Stimulated activated memory B cell treated with anti-CD40 and anti-IgM and Interleukin-4, amounts not matched to agents 10 μg/mL and 1 μg/mL and 100 μg/mL, for 72 hours (primary cell): ENCODE results near the gene NPVF.

ENCODE experiments used
- ATAC-seq: fragments of 150-1000 bp; cut with Tn5 transposase; 2 replicates; pipeline ENCODE4 v1.10.0; 2021
- H3K27ac Mint-ChIP-seq: one replicate; pipeline ENCODE4 v1.8.0; 2022; ENCODE audit warnings: mild to moderate bottlenecking, mixed read lengths
- H3K27me3 Mint-ChIP-seq: one replicate; pipeline ENCODE4 v1.8.0; 2022; ENCODE audit warnings: mixed read lengths
- H3K36me3 Mint-ChIP-seq: one replicate; pipeline ENCODE4 v1.8.0; 2022; ENCODE audit warnings: mixed read lengths
- H3K4me1 Mint-ChIP-seq: one replicate; pipeline ENCODE4 v1.8.0; 2022; ENCODE audit warnings: mixed read lengths
- H3K4me3 Mint-ChIP-seq: one replicate; pipeline ENCODE4 v1.8.0; 2022; ENCODE audit warnings: mild to moderate bottlenecking, moderate library complexity, mixed read lengths
- H3K9me3 Mint-ChIP-seq: one replicate; pipeline ENCODE4 v1.8.0; 2022; ENCODE audit warnings: mixed read lengths

The NPVF gene

GRCh38 chr7:25207887-25208286, 20.4 kb downstream of the NPVF start:
- H3K27ac Mint-ChIP-seq: no peak overlapping the region
- no peak overlapping the region for H3K4me3 Mint-ChIP-seq
- no peaks in the 10 kb centered on the region for H3K36me3 Mint-ChIP-seq
- H3K9me3 Mint-ChIP-seq: peaks cover 3% of the 10 kb centered on the region
- no peak for ATAC-seq
- peaks cover 66% of the 10 kb centered on the region for H3K27me3 Mint-ChIP-seq
- H3K4me1 Mint-ChIP-seq: peaks cover 8% of the 10 kb centered on the region

GRCh38 chr7:25206765-25207164, 21.5 kb downstream of the NPVF start:
- Mint-ChIP-seq H3K4me1 (peaks cover 8% of the 10 kb centered on the region), H3K36me3 (no peaks in the 10 kb centered on the region), H3K27ac (no peak overlapping the region), H3K9me3 (peaks cover 3% of the 10 kb centered on the region), H3K27me3 (peaks cover 57% of the 10 kb centered on the region), H3K4me3 (no peak overlapping the region)
- ATAC-seq: no peak

DNA sequence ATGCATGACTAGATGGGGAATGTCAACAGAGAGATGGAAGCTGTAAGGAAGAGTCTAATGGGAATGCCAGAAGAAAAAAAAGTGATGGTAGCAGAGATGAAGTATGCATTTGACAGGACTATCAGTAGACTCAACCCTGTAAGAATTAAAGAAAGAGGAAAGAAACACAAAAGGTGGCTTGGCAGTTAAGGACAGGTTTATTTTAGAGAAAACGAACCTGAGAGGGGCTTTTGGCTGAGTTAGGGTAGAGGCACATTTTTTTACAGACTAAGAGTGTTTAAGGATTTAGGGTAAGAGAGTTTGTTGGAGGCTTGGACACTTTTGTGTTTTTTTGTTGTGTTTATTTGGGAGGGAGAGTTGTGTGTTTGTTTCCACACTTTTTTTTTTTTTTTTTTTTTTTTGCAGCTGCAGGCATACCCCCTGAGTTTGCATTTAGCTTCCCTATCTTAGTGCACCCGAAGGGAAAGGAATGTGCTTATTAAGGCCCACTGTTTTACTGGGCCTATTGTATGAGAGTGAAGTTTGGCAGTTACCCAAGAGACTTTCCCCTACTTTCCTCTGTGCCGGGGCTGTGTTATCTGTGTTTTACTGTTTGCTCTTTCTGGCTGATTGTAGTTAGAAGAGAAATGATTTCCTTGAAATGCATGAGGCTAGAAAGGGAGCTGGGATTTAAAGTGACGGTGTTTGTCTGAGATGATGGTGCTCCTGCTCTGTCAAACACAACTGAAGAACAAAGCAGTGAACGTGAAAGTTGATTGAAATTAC, 32.0 kb downstream of the NPVF start:
- Mint-ChIP-seq H3K27ac (no peak overlapping the region), H3K4me1 (no peaks in the 10 kb centered on the region), H3K9me3 (peaks cover 5% of the 10 kb centered on the region), H3K27me3 (peaks cover 21% of the 10 kb centered on the region), H3K36me3 (peaks cover 6% of the 10 kb centered on the region), H3K4me3 (no peak overlapping the region)
- ATAC-seq: no peak

GRCh38 chr7:25194036-25194435, 34.2 kb downstream of the NPVF start:
- Mint-ChIP-seq H3K27me3 (peaks cover 21% of the 10 kb centered on the region), H3K9me3 (peaks cover 5% of the 10 kb centered on the region), H3K4me3 (no peak overlapping the region), H3K4me1 (no peaks in the 10 kb centered on the region), H3K36me3 (peaks cover 6% of the 10 kb centered on the region), H3K27ac (no peak overlapping the region)
- no peak for ATAC-seq

GRCh38 chr7:25192043-25192442, 36.2 kb downstream of the NPVF start:
- Mint-ChIP-seq H3K27me3 (peaks cover 21% of the 10 kb centered on the region), H3K36me3 (peaks cover 6% of the 10 kb centered on the region), H3K4me3 (no peak overlapping the region), H3K27ac (no peak overlapping the region), H3K9me3 (peaks cover 5% of the 10 kb centered on the region), H3K4me1 (no peaks in the 10 kb centered on the region)
- no peak for ATAC-seq

DNA sequence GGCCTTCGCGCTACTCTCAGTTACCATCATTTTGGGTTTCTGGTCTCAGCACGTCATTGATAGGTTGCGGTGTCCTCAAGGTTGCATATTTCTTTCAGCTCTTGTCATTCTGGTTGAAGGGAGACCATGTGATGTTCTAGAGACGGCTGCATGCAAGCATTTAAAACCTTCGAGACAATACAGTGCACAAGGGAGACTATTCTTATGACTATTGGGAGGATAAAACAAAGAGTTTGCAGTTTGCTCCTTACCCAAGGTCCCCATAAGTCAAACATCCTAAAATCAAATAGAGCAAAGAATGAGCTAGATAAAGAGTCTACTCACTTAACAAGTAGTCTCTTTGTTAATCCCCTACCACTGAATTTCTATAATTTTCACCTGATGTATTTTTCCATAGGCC, 39.1 kb downstream of the NPVF start:
- no peaks in the 10 kb centered on the region for H3K36me3 Mint-ChIP-seq
- H3K4me3 Mint-ChIP-seq: no peak overlapping the region
- H3K4me1 Mint-ChIP-seq: no peaks in the 10 kb centered on the region
- no peak for ATAC-seq
- H3K27me3 Mint-ChIP-seq: peaks cover 10% of the 10 kb centered on the region
- no peaks in the 10 kb centered on the region for H3K9me3 Mint-ChIP-seq
- no peak overlapping the region for H3K27ac Mint-ChIP-seq

- Mint-ChIP-seq H3K4me1 (no peaks in the 10 kb centered on the region), H3K9me3 (no peaks in the 10 kb centered on the region), H3K36me3 (no peaks in the 10 kb centered on the region), H3K27ac (no peak overlapping the region), H3K4me3 (no peak overlapping the region), H3K27me3 (no peaks in the 10 kb centered on the region)
- ATAC-seq: no peak
Observed at GRCh38 chr7:25187932-25188331, 40.4 kb downstream of the NPVF start.

DNA sequence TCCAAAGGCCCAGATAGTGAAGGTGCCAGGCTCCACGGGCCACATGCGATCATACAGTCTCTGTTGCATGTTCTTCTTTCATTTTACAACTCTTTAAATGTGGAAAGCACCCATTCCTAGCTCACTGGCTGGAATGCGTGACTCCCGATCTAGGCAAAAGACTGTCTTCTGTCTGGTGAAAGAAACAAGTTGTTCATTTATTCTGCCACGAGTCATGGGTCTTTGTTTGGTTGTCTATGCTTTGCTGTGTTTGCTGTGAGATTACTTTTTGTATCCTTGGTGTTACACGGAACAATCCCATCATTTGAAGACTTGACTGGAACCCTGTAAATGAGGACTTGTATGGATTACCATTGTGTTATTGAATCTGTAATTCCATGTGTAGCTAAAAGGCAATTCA, 41.9 kb downstream of the NPVF start:
- no peak overlapping the region for H3K4me3 Mint-ChIP-seq
- H3K4me1 Mint-ChIP-seq: no peaks in the 10 kb centered on the region
- H3K36me3 Mint-ChIP-seq: no peaks in the 10 kb centered on the region
- no peaks in the 10 kb centered on the region for H3K27me3 Mint-ChIP-seq
- no peak overlapping the region for H3K27ac Mint-ChIP-seq
- no peak for ATAC-seq
- no peaks in the 10 kb centered on the region for H3K9me3 Mint-ChIP-seq

DNA sequence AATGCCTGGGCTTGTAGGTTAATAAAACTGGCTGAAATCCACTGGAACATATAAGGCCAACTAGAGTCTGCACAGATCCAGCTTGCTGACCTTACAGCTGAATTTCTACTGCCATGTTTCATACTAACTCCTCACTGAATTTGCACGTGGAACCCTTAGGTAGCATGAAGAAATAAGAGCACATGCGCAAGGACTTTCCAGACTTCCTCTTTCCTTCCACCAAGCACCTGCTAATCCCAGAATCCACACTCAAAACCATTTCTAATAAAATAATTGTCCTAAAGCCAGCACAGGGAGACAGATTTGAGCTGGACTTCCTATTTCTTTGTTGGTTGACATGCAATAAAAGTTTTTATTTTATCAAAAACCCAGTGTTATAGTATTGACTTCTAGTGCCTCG, 46.8 kb downstream of the NPVF start:
- Mint-ChIP-seq H3K27ac (no peak overlapping the region), H3K27me3 (no peaks in the 10 kb centered on the region), H3K4me1 (peaks cover 25% of the 10 kb centered on the region), H3K36me3 (peaks cover 7% of the 10 kb centered on the region), H3K9me3 (no peaks in the 10 kb centered on the region), H3K4me3 (no peak overlapping the region)
- ATAC-seq: no peak

DNA sequence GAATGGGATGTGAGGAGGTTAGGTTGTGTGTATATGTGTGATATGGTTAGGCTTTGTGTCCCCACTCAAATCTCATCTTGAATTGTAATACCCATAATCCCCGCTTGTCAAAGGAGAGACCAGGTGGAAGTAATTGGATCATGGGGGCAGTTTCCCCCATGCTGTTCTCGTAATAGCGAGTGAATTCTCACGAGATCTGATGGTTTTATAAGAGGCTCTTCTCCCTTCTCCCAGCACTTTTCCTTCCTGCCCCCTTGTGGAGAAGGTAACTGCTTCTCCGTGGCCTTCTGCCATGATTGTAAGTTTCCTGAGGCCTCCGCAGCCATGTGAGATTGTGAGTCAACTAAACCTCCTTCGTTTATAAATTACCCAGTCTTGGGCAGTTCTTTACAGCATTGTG, 47.3 kb downstream of the NPVF start:
- H3K9me3 Mint-ChIP-seq: no peaks in the 10 kb centered on the region
- no peaks in the 10 kb centered on the region for H3K27me3 Mint-ChIP-seq
- peaks cover 25% of the 10 kb centered on the region for H3K4me1 Mint-ChIP-seq
- peak overlapping the region; percentile 84 for H3K4me3 Mint-ChIP-seq
- peaks cover 7% of the 10 kb centered on the region for H3K36me3 Mint-ChIP-seq
- H3K27ac Mint-ChIP-seq: peak overlapping the region; percentile 94
- ATAC-seq: no peak

GRCh38 chr7:25180592-25180923, 47.7 kb downstream of the NPVF start:
- H3K27ac Mint-ChIP-seq: peak overlapping the region; percentile 94
- peaks cover 7% of the 10 kb centered on the region for H3K36me3 Mint-ChIP-seq
- no peaks in the 10 kb centered on the region for H3K27me3 Mint-ChIP-seq
- ATAC-seq: peak; percentile 58
- H3K4me3 Mint-ChIP-seq: peak overlapping the region; percentile 84
- no peaks in the 10 kb centered on the region for H3K9me3 Mint-ChIP-seq
- peaks cover 25% of the 10 kb centered on the region for H3K4me1 Mint-ChIP-seq

DNA sequence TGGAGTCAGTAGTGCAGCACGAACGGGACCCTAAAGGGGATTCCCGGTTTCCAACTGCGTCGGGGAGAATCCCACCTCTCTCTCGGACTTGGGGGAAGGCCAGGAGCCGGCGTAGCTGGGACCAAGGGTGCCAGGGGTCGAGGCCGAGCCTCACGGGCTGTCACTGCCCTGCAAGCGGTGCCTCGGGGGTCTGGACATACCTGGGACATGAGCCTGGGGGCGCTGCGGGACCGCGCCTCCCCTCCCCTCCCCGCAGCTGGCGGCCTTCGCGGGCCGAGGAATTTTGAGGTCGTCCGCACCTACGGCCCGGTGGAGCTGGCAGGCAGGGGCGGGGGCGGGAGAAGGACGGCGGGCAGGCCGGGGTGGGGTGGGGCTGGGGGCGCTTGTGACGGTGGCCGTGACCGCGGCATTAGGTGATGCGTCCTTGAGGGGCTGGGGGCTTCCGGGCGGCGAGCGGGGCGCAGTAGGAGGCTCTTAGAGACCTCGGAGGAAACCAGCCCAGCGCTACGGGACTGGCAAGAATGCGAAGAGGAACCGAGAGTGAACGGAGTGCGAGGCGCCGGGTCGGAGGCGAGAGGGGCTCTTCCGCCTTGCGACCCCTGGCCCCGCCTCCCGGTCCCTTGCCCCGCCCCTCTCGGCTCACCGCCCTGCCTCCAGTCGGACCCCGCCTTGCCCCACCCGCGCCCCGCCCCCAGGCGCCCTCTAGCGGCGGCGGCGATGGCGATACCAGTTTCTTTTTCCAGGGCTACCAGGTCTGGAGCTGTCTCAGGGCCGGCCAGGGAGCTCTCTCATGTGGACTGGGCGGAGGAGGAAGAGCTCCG, 48.3 kb downstream of the NPVF start:
- H3K27ac Mint-ChIP-seq: peak overlapping the region; percentile 94

DNA sequence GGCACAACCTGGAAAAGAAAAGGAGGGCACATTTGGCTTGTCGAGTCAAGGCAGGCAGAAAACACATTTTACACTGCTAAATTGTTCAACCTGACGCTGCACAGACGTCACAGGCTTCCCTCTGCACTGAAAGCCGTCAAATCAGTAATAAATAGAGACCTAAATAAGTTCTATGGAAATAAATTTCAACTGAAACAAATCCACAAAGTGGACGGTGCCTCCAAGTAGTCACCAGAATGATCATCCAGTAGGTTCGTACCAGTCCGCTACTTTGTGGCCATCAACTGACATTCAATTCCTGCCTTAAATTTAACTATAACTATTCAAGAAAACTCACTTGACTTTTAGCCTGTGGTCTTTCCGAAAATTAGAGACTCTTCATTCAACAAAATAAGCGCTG, 49.0 kb downstream of the NPVF start:
- H3K27me3 Mint-ChIP-seq: no peaks in the 10 kb centered on the region
- ATAC-seq: no peak
- no peaks in the 10 kb centered on the region for H3K9me3 Mint-ChIP-seq
- H3K36me3 Mint-ChIP-seq: peaks cover 8% of the 10 kb centered on the region
- H3K4me1 Mint-ChIP-seq: peaks cover 25% of the 10 kb centered on the region
- peak overlapping the region; percentile 94 for H3K27ac Mint-ChIP-seq
- peak overlapping the region; percentile 84 for H3K4me3 Mint-ChIP-seq

More for the DNA sequence above, 48.3 kb downstream of the NPVF start:
- Mint-ChIP-seq H3K9me3 (no peaks in the 10 kb centered on the region), H3K4me3 (peak overlapping the region; percentile 84), H3K27me3 (no peaks in the 10 kb centered on the region), H3K4me1 (peaks cover 25% of the 10 kb centered on the region), H3K36me3 (peaks cover 7% of the 10 kb centered on the region)
- ATAC-seq: peak; percentile 100
